Neural cell (in vitro differentiated cells): ENCODE results near the gene CES1.

Source experiments
- EP300 ChIP-seq: fragments of 450-650 bp; conservative IDR thresholded peaks from 2 replicates; pipeline ENCODE4 v1.6.1; 2014; ENCODE audit warnings: antibody characterized with exemption, mild to moderate bottlenecking, moderate library complexity; ENCODE audit not compliant: poor library complexity, severe bottlenecking
- EZH2 ChIP-seq: fragments of 200-600, 300-800 bp; shearing (Covaris generic), sonication (generic); IDR thresholded peaks from 2 replicates; pipeline ENCODE4 v1.6.1; 2014; ENCODE audit warnings: antibody characterized with exemption, low read length, borderline replicate concordance, mild to moderate bottlenecking; ENCODE audit not compliant: insufficient read depth, poor library complexity, severe bottlenecking
- MXI1 ChIP-seq: fragments of 450-650 bp; conservative IDR thresholded peaks from 2 replicates; pipeline ENCODE4 v1.6.1; 2014; ENCODE audit warnings: antibody characterized with exemption, mild to moderate bottlenecking; ENCODE audit not compliant: poor library complexity, severe bottlenecking
- POLR2AphosphoS5 ChIP-seq: IDR thresholded peaks from 2 replicates; pipeline ENCODE4 v1.6.1; 2012
- RAD21 ChIP-seq: fragments of 450-650 bp; conservative IDR thresholded peaks from 2 replicates; pipeline ENCODE4 v1.6.1; 2014; ENCODE audit warnings: antibody characterized with exemption, mild to moderate bottlenecking, moderate library complexity
- SMC3 ChIP-seq: fragments of 450-650 bp; conservative IDR thresholded peaks from 2 replicates; pipeline ENCODE4 v1.6.1; 2014; ENCODE audit warnings: antibody characterized with exemption, mild to moderate bottlenecking, moderate library complexity; ENCODE audit not compliant: poor library complexity
- TAF1 ChIP-seq: IDR thresholded peaks from 2 replicates; pipeline ENCODE4 v1.6.1; 2012; ENCODE audit warnings: low read depth
- TF ChIP-seq, protein P1 (sequence below): fragments of 450-650 bp; IDR thresholded peaks from 2 replicates; pipeline ENCODE4 v1.5.1; 2014; ENCODE audit warnings: antibody characterized with exemption, mild to moderate bottlenecking, moderate library complexity; ENCODE audit not compliant: poor library complexity, severe bottlenecking
- TF ChIP-seq, protein P2 (sequence below): IDR thresholded peaks from 2 replicates; pipeline ENCODE4 v1.6.1; 2012; ENCODE audit warnings: borderline replicate concordance

DNA sequence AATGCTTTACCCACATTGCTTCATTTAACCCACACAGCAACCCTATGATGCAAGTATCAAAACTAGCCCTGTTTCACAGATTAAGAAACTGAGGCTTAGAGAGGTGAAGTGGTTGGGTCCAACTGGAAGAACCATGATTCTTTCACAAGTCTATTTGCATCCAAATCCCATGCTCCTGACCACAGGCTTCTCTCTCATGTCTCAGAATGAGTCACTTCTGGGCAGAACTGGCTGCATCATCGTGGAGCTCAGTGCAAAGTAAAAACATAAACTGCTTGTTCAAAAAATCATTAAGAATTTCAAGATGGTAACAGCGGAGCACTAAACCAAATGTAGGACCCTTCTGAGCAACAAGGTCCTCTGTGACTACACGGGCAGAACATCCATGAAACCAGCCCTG, 20.2 kb upstream of the CES1 start:
- TF ChIP-seq, protein P1, sequence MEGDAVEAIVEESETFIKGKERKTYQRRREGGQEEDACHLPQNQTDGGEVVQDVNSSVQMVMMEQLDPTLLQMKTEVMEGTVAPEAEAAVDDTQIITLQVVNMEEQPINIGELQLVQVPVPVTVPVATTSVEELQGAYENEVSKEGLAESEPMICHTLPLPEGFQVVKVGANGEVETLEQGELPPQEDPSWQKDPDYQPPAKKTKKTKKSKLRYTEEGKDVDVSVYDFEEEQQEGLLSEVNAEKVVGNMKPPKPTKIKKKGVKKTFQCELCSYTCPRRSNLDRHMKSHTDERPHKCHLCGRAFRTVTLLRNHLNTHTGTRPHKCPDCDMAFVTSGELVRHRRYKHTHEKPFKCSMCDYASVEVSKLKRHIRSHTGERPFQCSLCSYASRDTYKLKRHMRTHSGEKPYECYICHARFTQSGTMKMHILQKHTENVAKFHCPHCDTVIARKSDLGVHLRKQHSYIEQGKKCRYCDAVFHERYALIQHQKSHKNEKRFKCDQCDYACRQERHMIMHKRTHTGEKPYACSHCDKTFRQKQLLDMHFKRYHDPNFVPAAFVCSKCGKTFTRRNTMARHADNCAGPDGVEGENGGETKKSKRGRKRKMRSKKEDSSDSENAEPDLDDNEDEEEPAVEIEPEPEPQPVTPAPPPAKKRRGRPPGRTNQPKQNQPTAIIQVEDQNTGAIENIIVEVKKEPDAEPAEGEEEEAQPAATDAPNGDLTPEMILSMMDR = no peak
- TF ChIP-seq, protein P2, sequence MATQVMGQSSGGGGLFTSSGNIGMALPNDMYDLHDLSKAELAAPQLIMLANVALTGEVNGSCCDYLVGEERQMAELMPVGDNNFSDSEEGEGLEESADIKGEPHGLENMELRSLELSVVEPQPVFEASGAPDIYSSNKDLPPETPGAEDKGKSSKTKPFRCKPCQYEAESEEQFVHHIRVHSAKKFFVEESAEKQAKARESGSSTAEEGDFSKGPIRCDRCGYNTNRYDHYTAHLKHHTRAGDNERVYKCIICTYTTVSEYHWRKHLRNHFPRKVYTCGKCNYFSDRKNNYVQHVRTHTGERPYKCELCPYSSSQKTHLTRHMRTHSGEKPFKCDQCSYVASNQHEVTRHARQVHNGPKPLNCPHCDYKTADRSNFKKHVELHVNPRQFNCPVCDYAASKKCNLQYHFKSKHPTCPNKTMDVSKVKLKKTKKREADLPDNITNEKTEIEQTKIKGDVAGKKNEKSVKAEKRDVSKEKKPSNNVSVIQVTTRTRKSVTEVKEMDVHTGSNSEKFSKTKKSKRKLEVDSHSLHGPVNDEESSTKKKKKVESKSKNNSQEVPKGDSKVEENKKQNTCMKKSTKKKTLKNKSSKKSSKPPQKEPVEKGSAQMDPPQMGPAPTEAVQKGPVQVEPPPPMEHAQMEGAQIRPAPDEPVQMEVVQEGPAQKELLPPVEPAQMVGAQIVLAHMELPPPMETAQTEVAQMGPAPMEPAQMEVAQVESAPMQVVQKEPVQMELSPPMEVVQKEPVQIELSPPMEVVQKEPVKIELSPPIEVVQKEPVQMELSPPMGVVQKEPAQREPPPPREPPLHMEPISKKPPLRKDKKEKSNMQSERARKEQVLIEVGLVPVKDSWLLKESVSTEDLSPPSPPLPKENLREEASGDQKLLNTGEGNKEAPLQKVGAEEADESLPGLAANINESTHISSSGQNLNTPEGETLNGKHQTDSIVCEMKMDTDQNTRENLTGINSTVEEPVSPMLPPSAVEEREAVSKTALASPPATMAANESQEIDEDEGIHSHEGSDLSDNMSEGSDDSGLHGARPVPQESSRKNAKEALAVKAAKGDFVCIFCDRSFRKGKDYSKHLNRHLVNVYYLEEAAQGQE = no peak
- TF ChIP-seq MXI1 (no peak), POLR2AphosphoS5 (no peak), EZH2 (no peak), EP300 (no peak), TAF1 (no peak), RAD21 (no peak), SMC3 (no peak)
